GM20000 (cell line): ENCODE measurements around the gene PHF19.

Experiments used
- DNase-seq: peaks from one replicate; pipeline ENCODE4 v3.0.0; 2012; ENCODE audit warnings: low spot score
- TF ChIP-seq, protein P1 (sequence below): IDR thresholded peaks from 2 replicates; pipeline ENCODE4 v1.5.1; 2012; ENCODE audit warnings: mild to moderate bottlenecking, control low read depth; ENCODE audit errors: extremely low read depth, missing control alignments

The PHF19 gene

GRCh38 chr9:120878188-120879130, 1.5 kb upstream of the PHF19 start:
- DNase-seq: no peak
- TF ChIP-seq, protein P1, sequence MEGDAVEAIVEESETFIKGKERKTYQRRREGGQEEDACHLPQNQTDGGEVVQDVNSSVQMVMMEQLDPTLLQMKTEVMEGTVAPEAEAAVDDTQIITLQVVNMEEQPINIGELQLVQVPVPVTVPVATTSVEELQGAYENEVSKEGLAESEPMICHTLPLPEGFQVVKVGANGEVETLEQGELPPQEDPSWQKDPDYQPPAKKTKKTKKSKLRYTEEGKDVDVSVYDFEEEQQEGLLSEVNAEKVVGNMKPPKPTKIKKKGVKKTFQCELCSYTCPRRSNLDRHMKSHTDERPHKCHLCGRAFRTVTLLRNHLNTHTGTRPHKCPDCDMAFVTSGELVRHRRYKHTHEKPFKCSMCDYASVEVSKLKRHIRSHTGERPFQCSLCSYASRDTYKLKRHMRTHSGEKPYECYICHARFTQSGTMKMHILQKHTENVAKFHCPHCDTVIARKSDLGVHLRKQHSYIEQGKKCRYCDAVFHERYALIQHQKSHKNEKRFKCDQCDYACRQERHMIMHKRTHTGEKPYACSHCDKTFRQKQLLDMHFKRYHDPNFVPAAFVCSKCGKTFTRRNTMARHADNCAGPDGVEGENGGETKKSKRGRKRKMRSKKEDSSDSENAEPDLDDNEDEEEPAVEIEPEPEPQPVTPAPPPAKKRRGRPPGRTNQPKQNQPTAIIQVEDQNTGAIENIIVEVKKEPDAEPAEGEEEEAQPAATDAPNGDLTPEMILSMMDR: no peak

DNA sequence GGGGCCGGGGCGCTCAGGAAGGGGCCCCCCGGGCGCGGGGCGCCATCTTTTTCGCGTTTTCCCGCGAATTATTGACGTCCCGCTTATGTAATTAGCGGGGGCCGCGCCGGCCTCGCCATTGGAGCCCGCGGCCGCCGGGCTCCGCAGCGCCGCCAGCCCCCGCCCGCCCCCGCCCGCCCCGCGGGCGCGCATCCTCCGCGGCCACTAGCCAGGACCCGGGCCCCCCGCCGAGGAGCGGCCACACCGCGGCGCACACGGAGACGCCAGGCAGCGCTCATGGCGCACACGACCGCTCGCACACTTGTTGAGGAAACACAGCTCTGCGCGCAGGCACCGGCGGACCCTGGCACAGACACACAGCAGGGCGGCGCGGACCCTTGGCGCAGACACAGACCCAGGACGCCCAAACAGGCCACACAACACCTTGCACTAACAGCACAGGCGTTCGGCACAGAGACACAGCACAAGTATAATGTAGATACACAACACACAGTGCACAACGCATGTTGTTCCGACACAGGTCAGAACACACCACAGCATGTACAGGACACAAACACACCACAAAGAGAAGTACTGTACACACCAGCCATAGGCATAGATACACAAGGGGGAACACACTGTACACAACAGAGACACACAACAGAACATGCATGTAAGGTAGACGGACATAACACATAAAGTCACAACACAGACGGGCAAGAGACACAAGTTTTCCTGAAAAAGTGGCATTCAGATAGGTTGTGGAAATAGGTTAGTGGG, 467 bp upstream of the PHF19 start:
- peak; percentile 91 for DNase-seq
- TF ChIP-seq, protein P1: peak; percentile 16

GRCh38 chr9:120875954-120876841, 790 bp downstream of the PHF19 start:
- DNase-seq: peak; percentile 98
- TF ChIP-seq, protein P1: no peak

DNA sequence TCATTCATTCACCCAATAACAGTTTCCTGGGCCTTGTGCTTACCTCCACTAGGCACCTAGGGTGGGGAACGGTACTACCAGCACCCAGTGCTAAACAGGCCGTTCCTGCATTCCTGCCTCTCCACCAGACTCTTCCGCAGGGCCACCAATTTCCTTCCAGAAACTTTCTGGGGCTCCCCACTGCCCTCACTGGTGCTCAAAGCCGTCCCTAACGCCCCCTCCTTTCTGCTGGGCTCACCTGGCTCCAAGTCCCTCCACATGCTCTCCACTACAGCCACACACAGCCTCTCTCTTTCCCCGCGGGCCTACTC, 1.4 kb downstream of the PHF19 start:
- TF ChIP-seq, protein P1: no peak
- DNase-seq: no peak

- no peak for DNase-seq
- TF ChIP-seq, protein P1: no peak
Measured at GRCh38 chr9:120875195-120875565, 1.8 kb downstream of the PHF19 start.

DNA sequence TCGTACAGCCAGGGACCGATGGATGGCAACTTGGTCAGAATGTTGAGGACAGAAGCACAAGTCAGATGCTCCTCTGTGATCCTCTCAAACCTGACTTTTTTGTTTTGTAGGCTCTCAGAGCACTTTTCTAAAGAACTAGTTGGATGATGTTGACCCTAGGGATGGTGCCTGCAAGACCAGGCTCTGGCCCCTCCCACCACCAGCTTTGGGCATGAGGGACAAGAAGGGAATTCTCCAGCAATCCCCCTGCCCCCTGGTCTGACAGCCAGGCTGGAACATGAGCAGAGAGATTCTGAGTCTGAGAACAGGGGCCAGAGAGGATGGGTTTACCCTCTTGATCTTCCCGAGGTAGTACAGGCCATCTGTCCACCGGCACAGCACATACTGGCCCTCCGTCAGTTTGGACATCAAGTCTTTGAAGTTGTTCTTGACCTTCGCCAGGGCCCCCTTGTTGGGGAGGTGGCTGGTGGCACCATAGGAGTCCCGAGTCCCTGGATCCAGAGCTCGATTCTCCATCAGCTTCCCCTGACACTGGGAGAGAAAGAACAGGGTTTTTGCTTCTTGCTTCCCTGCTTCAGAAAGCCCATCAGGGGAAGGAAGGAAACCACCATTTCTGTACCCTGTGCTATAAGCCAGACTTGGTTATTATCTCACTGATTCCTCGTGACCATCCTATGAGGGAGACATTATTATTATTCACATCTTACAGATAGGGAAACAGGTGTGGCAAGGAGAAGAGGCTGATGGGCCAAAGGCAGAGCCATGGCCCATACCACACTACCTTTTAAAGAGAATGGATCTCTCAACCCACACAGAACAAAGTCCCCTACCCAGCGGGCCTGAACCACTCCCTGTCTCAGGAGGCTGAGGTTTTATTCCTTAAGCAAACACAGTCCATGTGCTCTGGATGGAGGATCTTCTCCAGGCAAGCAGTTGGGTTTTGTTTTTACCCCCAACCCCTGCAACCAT, 2.5 kb downstream of the PHF19 start:
- TF ChIP-seq, protein P1: no peak
- no peak for DNase-seq
